ENCODE measurements around the gene ZCCHC8.

The ZCCHC8 gene

DNA sequence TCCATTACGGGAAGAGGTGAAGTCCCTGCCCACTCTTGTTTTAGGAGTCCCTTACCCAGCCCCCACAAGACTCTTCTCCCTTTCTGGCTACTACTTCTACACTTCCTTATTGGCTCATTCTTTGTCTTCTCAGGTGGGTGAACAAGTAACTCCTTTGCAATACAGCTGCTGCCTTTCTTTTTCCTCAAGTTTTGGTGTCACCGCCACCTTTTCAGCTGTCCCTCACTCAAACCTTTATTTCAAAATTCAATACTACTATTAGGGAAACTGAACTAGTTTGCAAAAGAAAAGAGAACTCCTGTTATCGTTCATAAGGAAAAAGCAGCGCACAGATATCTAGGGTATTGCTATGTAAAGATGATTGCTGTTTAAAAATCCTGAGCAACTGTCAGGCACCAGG is 19.9 kb upstream of the ZCCHC8 start:
- TF ChIP-seq GABPA (IDR thresholded peaks at IDR 0.05; ENCODE audit: low read depth) (no peak), SPI1 (IDR thresholded peaks at IDR 0.05; ENCODE audit: borderline replicate concordance, low read depth) (no peak), POLR2AphosphoS5 (IDR thresholded peaks at IDR 0.05; ENCODE audit: low read depth) (no peak)
- TF ChIP-seq, protein P1, sequence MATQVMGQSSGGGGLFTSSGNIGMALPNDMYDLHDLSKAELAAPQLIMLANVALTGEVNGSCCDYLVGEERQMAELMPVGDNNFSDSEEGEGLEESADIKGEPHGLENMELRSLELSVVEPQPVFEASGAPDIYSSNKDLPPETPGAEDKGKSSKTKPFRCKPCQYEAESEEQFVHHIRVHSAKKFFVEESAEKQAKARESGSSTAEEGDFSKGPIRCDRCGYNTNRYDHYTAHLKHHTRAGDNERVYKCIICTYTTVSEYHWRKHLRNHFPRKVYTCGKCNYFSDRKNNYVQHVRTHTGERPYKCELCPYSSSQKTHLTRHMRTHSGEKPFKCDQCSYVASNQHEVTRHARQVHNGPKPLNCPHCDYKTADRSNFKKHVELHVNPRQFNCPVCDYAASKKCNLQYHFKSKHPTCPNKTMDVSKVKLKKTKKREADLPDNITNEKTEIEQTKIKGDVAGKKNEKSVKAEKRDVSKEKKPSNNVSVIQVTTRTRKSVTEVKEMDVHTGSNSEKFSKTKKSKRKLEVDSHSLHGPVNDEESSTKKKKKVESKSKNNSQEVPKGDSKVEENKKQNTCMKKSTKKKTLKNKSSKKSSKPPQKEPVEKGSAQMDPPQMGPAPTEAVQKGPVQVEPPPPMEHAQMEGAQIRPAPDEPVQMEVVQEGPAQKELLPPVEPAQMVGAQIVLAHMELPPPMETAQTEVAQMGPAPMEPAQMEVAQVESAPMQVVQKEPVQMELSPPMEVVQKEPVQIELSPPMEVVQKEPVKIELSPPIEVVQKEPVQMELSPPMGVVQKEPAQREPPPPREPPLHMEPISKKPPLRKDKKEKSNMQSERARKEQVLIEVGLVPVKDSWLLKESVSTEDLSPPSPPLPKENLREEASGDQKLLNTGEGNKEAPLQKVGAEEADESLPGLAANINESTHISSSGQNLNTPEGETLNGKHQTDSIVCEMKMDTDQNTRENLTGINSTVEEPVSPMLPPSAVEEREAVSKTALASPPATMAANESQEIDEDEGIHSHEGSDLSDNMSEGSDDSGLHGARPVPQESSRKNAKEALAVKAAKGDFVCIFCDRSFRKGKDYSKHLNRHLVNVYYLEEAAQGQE (IDR thresholded peaks at IDR 0.05; ENCODE audit: insufficient replicate concordance, low read depth): no peak
- TF ChIP-seq, protein P2, sequence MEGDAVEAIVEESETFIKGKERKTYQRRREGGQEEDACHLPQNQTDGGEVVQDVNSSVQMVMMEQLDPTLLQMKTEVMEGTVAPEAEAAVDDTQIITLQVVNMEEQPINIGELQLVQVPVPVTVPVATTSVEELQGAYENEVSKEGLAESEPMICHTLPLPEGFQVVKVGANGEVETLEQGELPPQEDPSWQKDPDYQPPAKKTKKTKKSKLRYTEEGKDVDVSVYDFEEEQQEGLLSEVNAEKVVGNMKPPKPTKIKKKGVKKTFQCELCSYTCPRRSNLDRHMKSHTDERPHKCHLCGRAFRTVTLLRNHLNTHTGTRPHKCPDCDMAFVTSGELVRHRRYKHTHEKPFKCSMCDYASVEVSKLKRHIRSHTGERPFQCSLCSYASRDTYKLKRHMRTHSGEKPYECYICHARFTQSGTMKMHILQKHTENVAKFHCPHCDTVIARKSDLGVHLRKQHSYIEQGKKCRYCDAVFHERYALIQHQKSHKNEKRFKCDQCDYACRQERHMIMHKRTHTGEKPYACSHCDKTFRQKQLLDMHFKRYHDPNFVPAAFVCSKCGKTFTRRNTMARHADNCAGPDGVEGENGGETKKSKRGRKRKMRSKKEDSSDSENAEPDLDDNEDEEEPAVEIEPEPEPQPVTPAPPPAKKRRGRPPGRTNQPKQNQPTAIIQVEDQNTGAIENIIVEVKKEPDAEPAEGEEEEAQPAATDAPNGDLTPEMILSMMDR (IDR thresholded peaks at IDR 0.05; ENCODE audit: insufficient read depth, low read length): no peak
- DNase-seq (ENCODE audit: low read depth in 1 of 2, low spot score in 1 of 2): no peak
- Histone ChIP-seq H3K27me3 (ENCODE audit: insufficient read depth, poor library complexity, severe bottlenecking) (no peaks in the 10 kb centered on the region), H3K27ac (replicated peaks) (no peak overlapping the region), H3K4me3 (replicated peaks; ENCODE audit: insufficient read depth, low read length) (no peak overlapping the region)

DNA sequence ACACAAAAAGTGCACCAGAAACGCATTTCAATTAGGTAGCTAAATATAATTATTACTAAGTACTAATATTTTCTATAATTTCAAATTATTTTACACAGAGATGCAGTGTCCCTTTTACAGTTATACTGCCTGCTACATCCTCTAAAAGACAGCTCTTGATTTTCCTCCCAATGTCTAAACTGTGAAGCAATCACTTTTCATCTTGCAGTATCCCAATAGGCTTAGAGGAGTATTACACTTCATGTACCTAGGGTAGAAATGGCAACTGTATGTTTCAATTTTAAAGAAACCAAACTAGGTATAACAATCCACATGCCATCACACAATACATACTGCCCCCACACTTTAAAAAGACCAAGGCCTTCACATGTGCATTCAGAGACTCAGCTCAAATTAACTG is 18.7 kb upstream of the ZCCHC8 start:
- Histone ChIP-seq H3K27me3 (ENCODE audit: insufficient read depth, poor library complexity, severe bottlenecking) (no peaks in the 10 kb centered on the region), H3K27ac (replicated peaks) (no peak overlapping the region), H3K4me3 (replicated peaks; ENCODE audit: insufficient read depth, low read length) (no peak overlapping the region)
- TF ChIP-seq GABPA (IDR thresholded peaks at IDR 0.05; ENCODE audit: low read depth): no peak
- DNase-seq (ENCODE audit: low read depth in 1 of 2, low spot score in 1 of 2): no peak

DNA sequence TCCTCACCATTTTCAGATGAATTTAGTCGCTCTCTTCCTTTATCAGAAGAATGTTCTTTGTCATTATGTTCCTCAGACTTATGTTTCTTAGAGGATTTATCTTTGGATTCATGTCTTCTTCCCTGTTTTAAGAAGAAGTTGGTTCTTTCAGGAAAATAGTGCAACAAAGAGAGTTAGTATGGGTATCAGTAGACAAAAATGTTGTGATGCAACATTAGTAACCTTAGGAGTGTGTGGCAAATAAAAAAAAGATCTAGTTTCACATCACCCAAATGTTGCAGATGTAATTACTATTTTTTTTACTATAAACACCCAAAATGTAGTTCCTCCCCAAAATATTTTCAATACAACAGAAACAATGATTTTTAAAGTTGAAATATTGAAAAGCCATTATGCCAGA is 18.2 kb upstream of the ZCCHC8 start:
- Histone ChIP-seq H3K4me3 (replicated peaks; ENCODE audit: insufficient read depth, low read length) (no peak overlapping the region), H3K27me3 (ENCODE audit: insufficient read depth, poor library complexity, severe bottlenecking) (no peaks in the 10 kb centered on the region), H3K27ac (replicated peaks) (no peak overlapping the region)
- DNase-seq (ENCODE audit: low read depth in 1 of 2, low spot score in 1 of 2): no peak
- no peak for TF ChIP-seq GABPA (IDR thresholded peaks at IDR 0.05; ENCODE audit: low read depth)
- no peak for TF ChIP-seq POLR2AphosphoS5 (IDR thresholded peaks at IDR 0.05; ENCODE audit: low read depth)
- no peak for TF ChIP-seq SPI1 (IDR thresholded peaks at IDR 0.05; ENCODE audit: borderline replicate concordance, low read depth)
- TF ChIP-seq, protein P2 (IDR thresholded peaks at IDR 0.05; ENCODE audit: insufficient read depth, low read length): no peak
- TF ChIP-seq, protein P1 (IDR thresholded peaks at IDR 0.05; ENCODE audit: insufficient replicate concordance, low read depth): no peak

DNA sequence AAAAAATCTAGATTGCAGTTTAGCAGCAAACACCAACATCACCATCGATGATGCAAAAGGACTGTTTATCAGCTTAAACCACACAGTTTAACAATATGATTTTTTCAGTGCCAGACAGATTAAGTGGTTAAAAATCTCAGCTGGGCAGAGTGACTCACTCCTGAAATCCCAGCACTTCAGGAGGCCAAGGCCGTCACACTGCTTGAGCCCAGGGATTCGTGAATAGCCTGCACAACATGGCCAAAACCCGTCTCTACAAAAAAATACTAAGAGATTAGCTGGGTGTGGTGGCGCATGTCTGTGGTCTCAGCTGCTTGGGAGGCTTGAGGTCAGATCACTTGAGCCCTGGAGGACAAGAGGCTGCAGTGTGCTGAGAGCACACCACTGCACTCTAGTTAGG is 17.1 kb upstream of the ZCCHC8 start:
- TF ChIP-seq POLR2AphosphoS5 (IDR thresholded peaks at IDR 0.05; ENCODE audit: low read depth) (no peak), SPI1 (IDR thresholded peaks at IDR 0.05; ENCODE audit: borderline replicate concordance, low read depth) (no peak), GABPA (IDR thresholded peaks at IDR 0.05; ENCODE audit: low read depth) (no peak)
- TF ChIP-seq, protein P2 (IDR thresholded peaks at IDR 0.05; ENCODE audit: insufficient read depth, low read length): no peak
- TF ChIP-seq, protein P1 (IDR thresholded peaks at IDR 0.05; ENCODE audit: insufficient replicate concordance, low read depth): no peak
- Histone ChIP-seq H3K27me3 (ENCODE audit: insufficient read depth, poor library complexity, severe bottlenecking) (no peaks in the 10 kb centered on the region), H3K4me3 (replicated peaks; ENCODE audit: insufficient read depth, low read length) (no peak overlapping the region), H3K27ac (replicated peaks) (no peak overlapping the region)
- DNase-seq (ENCODE audit: low read depth in 1 of 2, low spot score in 1 of 2): no peak
